Measurements from ENCODE around the gene ZBTB20.

The ZBTB20 gene

DNA sequence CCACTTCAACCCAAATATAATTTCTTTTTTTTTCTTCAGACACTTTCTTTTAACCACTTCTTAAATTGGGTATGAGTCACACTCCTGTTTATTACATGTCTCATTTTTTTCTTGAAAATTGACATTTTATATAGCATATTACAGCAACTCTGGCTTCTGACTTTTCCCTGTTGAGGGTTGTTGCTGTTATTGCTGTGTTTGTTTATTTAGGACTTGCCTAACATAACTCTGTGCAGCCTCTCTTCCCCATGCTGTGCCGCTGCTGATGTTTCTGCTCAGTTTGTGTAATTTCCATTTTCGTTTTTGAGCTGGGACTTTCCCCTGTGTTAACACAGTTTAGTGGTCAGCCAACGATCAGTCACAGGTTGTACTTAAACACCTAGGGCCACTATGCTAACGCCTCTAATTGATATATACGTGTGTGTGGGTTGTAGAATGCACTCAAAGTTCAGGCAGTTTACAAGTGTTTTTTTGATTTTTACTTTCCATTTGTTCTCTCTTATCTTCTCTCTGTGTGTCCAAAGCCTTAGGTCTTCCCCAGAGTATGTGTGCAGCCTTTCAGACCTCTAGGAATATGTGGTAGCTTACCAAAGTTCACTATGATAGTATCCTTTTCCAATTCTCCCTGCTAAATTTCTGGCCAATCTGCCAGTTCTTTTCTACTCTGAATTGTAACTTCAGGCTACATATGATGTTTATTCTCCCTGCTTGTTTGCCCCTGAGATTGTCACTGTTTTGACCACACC is 337.2 kb downstream of the ZBTB20 start:
- TF ChIP-seq ESRRG (CRISPR knock-in tag; IDR thresholded peaks at IDR 0.05): no peak
- TF ChIP-seq PPARA (CRISPR knock-in tag; IDR thresholded peaks at IDR 0.05; ENCODE audit: borderline replicate concordance): no peak
- no peak for ATAC-seq

DNA sequence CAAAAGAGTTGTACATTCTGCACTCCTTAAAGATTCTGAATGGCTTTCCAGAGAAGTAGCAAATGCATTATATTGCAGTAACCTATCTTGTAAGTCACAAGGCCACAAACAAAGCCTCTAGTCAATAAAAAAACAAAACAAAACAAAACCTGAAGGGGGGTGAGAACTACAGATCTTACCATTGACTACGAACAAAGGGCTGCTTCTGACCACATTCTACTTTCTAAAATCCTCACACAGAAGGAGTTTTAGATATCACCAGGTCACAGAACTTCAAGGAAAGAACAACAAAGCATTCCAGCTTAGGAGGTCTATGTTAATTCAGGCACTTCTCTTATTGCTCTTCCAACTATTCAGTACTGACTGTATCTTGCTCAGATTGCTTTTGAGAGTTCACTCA is 343.0 kb downstream of the ZBTB20 start:
- TF ChIP-seq TCF4 (CRISPR knock-in tag; IDR thresholded peaks at IDR 0.05; ENCODE audit: borderline replicate concordance) (no peak), ZNF70 (CRISPR knock-in tag; IDR thresholded peaks at IDR 0.05) (no peak), CSDC2 (CRISPR knock-in tag; IDR thresholded peaks at IDR 0.05) (no peak), ISL1 (CRISPR knock-in tag; IDR thresholded peaks at IDR 0.05) (no peak), ZFP3 (CRISPR knock-in tag; IDR thresholded peaks at IDR 0.05) (no peak), OSR1 (CRISPR knock-in tag; IDR thresholded peaks at IDR 0.05) (no peak), ESRRG (CRISPR knock-in tag; IDR thresholded peaks at IDR 0.05) (no peak), SNAI2 (CRISPR knock-in tag; IDR thresholded peaks at IDR 0.05) (no peak), RARB (CRISPR knock-in tag; IDR thresholded peaks at IDR 0.05) (no peak), GLIS3 (CRISPR knock-in tag; IDR thresholded peaks at IDR 0.05) (no peak), CSRNP3 (CRISPR knock-in tag; IDR thresholded peaks at IDR 0.05) (no peak), ZC3H10 (CRISPR knock-in tag; IDR thresholded peaks at IDR 0.05) (no peak), ZNF8 (CRISPR knock-in tag; IDR thresholded peaks at IDR 0.05) (no peak), TOX (CRISPR knock-in tag; IDR thresholded peaks at IDR 0.05; ENCODE audit: borderline replicate concordance) (no peak), ZFP30 (CRISPR knock-in tag; IDR thresholded peaks at IDR 0.05) (no peak)
- TF ChIP-seq, protein P1, sequence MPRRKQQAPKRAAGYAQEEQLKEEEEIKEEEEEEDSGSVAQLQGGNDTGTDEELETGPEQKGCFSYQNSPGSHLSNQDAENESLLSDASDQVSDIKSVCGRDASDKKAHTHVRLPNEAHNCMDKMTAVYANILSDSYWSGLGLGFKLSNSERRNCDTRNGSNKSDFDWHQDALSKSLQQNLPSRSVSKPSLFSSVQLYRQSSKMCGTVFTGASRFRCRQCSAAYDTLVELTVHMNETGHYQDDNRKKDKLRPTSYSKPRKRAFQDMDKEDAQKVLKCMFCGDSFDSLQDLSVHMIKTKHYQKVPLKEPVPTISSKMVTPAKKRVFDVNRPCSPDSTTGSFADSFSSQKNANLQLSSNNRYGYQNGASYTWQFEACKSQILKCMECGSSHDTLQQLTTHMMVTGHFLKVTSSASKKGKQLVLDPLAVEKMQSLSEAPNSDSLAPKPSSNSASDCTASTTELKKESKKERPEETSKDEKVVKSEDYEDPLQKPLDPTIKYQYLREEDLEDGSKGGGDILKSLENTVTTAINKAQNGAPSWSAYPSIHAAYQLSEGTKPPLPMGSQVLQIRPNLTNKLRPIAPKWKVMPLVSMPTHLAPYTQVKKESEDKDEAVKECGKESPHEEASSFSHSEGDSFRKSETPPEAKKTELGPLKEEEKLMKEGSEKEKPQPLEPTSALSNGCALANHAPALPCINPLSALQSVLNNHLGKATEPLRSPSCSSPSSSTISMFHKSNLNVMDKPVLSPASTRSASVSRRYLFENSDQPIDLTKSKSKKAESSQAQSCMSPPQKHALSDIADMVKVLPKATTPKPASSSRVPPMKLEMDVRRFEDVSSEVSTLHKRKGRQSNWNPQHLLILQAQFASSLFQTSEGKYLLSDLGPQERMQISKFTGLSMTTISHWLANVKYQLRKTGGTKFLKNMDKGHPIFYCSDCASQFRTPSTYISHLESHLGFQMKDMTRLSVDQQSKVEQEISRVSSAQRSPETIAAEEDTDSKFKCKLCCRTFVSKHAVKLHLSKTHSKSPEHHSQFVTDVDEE (CRISPR knock-in tag; IDR thresholded peaks at IDR 0.05): no peak
- TF ChIP-seq, protein P2, sequence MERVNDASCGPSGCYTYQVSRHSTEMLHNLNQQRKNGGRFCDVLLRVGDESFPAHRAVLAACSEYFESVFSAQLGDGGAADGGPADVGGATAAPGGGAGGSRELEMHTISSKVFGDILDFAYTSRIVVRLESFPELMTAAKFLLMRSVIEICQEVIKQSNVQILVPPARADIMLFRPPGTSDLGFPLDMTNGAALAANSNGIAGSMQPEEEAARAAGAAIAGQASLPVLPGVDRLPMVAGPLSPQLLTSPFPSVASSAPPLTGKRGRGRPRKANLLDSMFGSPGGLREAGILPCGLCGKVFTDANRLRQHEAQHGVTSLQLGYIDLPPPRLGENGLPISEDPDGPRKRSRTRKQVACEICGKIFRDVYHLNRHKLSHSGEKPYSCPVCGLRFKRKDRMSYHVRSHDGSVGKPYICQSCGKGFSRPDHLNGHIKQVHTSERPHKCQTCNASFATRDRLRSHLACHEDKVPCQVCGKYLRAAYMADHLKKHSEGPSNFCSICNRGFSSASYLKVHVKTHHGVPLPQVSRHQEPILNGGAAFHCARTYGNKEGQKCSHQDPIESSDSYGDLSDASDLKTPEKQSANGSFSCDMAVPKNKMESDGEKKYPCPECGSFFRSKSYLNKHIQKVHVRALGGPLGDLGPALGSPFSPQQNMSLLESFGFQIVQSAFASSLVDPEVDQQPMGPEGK (CRISPR knock-in tag; IDR thresholded peaks at IDR 0.05; ENCODE audit: borderline replicate concordance): no peak
- no peak for ATAC-seq

- no peak for ATAC-seq
- TF ChIP-seq OSR1 (CRISPR knock-in tag; IDR thresholded peaks at IDR 0.05) (no peak), TOX (CRISPR knock-in tag; IDR thresholded peaks at IDR 0.05; ENCODE audit: borderline replicate concordance) (no peak), ISL1 (CRISPR knock-in tag; IDR thresholded peaks at IDR 0.05) (no peak), ZNF70 (CRISPR knock-in tag; IDR thresholded peaks at IDR 0.05) (no peak), ZFP30 (CRISPR knock-in tag; IDR thresholded peaks at IDR 0.05) (no peak), ARNTL (CRISPR knock-in tag; IDR thresholded peaks at IDR 0.05; ENCODE audit: borderline replicate concordance, low read depth) (no peak), TCF4 (CRISPR knock-in tag; IDR thresholded peaks at IDR 0.05; ENCODE audit: borderline replicate concordance) (no peak), ESRRG (CRISPR knock-in tag; IDR thresholded peaks at IDR 0.05) (no peak), ZNF8 (CRISPR knock-in tag; IDR thresholded peaks at IDR 0.05) (no peak), PPARA (CRISPR knock-in tag; IDR thresholded peaks at IDR 0.05; ENCODE audit: borderline replicate concordance) (no peak), BACH2 (CRISPR knock-in tag; IDR thresholded peaks at IDR 0.05; ENCODE audit: borderline replicate concordance) (no peak), GLIS3 (CRISPR knock-in tag; IDR thresholded peaks at IDR 0.05) (no peak), ZNF565 (CRISPR knock-in tag; conservative IDR thresholded peaks at IDR 0.05; ENCODE audit: low read depth) (no peak)
- TF ChIP-seq, protein P2 (CRISPR knock-in tag; IDR thresholded peaks at IDR 0.05; ENCODE audit: borderline replicate concordance): no peak
- TF ChIP-seq, protein P1 (CRISPR knock-in tag; IDR thresholded peaks at IDR 0.05): no peak
- TF ChIP-seq, protein P3, sequence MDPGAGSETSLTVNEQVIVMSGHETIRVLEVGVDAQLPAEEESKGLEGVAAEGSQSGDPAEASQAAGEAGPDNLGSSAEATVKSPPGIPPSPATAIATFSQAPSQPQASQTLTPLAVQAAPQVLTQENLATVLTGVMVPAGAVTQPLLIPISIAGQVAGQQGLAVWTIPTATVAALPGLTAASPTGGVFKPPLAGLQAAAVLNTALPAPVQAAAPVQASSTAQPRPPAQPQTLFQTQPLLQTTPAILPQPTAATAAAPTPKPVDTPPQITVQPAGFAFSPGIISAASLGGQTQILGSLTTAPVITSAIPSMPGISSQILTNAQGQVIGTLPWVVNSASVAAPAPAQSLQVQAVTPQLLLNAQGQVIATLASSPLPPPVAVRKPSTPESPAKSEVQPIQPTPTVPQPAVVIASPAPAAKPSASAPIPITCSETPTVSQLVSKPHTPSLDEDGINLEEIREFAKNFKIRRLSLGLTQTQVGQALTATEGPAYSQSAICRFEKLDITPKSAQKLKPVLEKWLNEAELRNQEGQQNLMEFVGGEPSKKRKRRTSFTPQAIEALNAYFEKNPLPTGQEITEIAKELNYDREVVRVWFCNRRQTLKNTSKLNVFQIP (CRISPR knock-in tag; IDR thresholded peaks at IDR 0.05; ENCODE audit: borderline replicate concordance, low read depth): no peak
Measured at GRCh38 chr3:114803042-114803695, 343.9 kb downstream of the ZBTB20 start.

Measured in SK-N-SH treated with all-trans-retinoic acid at 6 μM for 48 hours (cell line).